Measurements from ENCODE around the gene ASPG.

ASPG gene

GRCh38 chr14:104116756-104117340 lies 31.3 kb downstream of the ASPG start:
- no peak for DNase-seq (ENCODE audit: low spot score)

GRCh38 chr14:104117341-104118005 lies 32.0 kb downstream of the ASPG start:
- DNase-seq (ENCODE audit: low spot score), result no peak

- no peak for DNase-seq (ENCODE audit: low spot score)
Measured at GRCh38 chr14:104118006-104118844, 32.7 kb downstream of the ASPG start.

GRCh38 chr14:104119119-104119487 lies 33.6 kb downstream of the ASPG start:
- no peak for DNase-seq (ENCODE audit: low spot score)

- no peak for DNase-seq (ENCODE audit: low spot score)
Measured at GRCh38 chr14:104119488-104120251, 34.2 kb downstream of the ASPG start.

GRCh38 chr14:104120281-104120741 lies 34.8 kb downstream of the ASPG start:
- DNase-seq (ENCODE audit: low spot score), result no peak

GRCh38 chr14:104121142-104121541 lies 35.6 kb downstream of the ASPG start:
- DNase-seq (ENCODE audit: low spot score), result no peak

GRCh38 chr14:104123879-104124278 lies 38.4 kb downstream of the ASPG start:
- no peak for DNase-seq (ENCODE audit: low spot score)

GRCh38 chr14:104125011-104125410 lies 39.5 kb downstream of the ASPG start:
- no peak for DNase-seq (ENCODE audit: low spot score)

- no peak for DNase-seq (ENCODE audit: low spot score)
Measured at GRCh38 chr14:104126753-104127152, 41.3 kb downstream of the ASPG start.

GRCh38 chr14:104128981-104129380 lies 43.5 kb downstream of the ASPG start:
- no peak for DNase-seq (ENCODE audit: low spot score)

- DNase-seq (ENCODE audit: low spot score), result no peak
Measured at GRCh38 chr14:104129556-104129955, 44.1 kb downstream of the ASPG start.

GRCh38 chr14:104130974-104131651 lies 45.6 kb downstream of the ASPG start:
- no peak for DNase-seq (ENCODE audit: low spot score)

GRCh38 chr14:104131968-104132732 lies 46.6 kb downstream of the ASPG start:
- no peak for DNase-seq (ENCODE audit: low spot score)

- DNase-seq (ENCODE audit: low spot score), result no peak
Measured at GRCh38 chr14:104132981-104133380, 47.5 kb downstream of the ASPG start.

- DNase-seq (ENCODE audit: low spot score), result no peak
Measured at GRCh38 chr14:104133496-104133895, 48.0 kb downstream of the ASPG start.

GRCh38 chr14:104134061-104134965 lies 48.8 kb downstream of the ASPG start:
- DNase-seq (ENCODE audit: low spot score), result no peak

GRCh38 chr14:104135121-104135903 lies 49.8 kb downstream of the ASPG start:
- no peak for DNase-seq (ENCODE audit: low spot score)

GRCh38 chr14:104135904-104136471 lies 50.5 kb downstream of the ASPG start:
- no peak for DNase-seq (ENCODE audit: low spot score)
